Measurements from ENCODE around the gene HIF1A. TPM values are rescaled to one million over a fixed set of nuclear protein-coding genes. Genes with fewer than 3 reads are reported as not detected.

HIF1A gene
- total and polyA plus RNA-seq, 10 of the 15 experiments (the other 5 are each of a cell fraction or from before 2014, with no cell fraction given), result 18.3 to 97.0 (median 75.3) TPM

DNA sequence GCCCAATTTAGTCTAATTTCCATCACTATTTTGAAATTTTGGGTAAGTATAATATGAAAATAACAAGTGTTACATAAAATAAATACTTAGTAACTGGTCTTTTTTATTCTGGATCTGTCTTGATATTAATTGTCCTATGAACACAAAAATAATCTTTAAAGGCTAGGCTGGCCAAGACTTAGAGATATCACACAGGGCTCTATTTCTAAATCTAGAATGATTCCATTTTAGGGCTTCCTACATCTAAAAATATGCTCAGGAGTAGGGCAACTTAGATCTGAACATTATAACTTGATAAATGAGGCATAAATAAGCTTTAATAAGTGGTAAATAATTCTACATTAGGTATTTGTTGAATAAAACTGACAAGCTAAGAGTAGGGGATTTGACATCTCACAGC is 43.8 kb downstream of the HIF1A start:
- CTCF ChIA-PET, result interaction anchor here (0.8 to 2.0 kb wide), 7 partner anchors 9 to 264 kb away, joined by 3 to 13 read pairs (median 3); no protein-coding TSS in a partner anchor
- H3K79me2 ChIP-seq (ENCODE audit: control insufficient read depth, insufficient read depth, low read length), result peaks cover 69% of the 10 kb centered on the region
- TSS peak; percentile 22 for BruUV-seq (replicated peaks)
- TF ChIP-seq, protein P1, sequence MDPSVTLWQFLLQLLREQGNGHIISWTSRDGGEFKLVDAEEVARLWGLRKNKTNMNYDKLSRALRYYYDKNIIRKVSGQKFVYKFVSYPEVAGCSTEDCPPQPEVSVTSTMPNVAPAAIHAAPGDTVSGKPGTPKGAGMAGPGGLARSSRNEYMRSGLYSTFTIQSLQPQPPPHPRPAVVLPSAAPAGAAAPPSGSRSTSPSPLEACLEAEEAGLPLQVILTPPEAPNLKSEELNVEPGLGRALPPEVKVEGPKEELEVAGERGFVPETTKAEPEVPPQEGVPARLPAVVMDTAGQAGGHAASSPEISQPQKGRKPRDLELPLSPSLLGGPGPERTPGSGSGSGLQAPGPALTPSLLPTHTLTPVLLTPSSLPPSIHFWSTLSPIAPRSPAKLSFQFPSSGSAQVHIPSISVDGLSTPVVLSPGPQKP (IDR thresholded peaks at IDR 0.05; ENCODE audit: low read depth, low read length), result no peak
- TF ChIP-seq, protein P2, sequence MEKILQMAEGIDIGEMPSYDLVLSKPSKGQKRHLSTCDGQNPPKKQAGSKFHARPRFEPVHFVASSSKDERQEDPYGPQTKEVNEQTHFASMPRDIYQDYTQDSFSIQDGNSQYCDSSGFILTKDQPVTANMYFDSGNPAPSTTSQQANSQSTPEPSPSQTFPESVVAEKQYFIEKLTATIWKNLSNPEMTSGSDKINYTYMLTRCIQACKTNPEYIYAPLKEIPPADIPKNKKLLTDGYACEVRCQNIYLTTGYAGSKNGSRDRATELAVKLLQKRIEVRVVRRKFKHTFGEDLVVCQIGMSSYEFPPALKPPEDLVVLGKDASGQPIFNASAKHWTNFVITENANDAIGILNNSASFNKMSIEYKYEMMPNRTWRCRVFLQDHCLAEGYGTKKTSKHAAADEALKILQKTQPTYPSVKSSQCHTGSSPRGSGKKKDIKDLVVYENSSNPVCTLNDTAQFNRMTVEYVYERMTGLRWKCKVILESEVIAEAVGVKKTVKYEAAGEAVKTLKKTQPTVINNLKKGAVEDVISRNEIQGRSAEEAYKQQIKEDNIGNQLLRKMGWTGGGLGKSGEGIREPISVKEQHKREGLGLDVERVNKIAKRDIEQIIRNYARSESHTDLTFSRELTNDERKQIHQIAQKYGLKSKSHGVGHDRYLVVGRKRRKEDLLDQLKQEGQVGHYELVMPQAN (conservative IDR thresholded peaks at IDR 0.05), result no peak
- TF ChIP-seq, protein P3, sequence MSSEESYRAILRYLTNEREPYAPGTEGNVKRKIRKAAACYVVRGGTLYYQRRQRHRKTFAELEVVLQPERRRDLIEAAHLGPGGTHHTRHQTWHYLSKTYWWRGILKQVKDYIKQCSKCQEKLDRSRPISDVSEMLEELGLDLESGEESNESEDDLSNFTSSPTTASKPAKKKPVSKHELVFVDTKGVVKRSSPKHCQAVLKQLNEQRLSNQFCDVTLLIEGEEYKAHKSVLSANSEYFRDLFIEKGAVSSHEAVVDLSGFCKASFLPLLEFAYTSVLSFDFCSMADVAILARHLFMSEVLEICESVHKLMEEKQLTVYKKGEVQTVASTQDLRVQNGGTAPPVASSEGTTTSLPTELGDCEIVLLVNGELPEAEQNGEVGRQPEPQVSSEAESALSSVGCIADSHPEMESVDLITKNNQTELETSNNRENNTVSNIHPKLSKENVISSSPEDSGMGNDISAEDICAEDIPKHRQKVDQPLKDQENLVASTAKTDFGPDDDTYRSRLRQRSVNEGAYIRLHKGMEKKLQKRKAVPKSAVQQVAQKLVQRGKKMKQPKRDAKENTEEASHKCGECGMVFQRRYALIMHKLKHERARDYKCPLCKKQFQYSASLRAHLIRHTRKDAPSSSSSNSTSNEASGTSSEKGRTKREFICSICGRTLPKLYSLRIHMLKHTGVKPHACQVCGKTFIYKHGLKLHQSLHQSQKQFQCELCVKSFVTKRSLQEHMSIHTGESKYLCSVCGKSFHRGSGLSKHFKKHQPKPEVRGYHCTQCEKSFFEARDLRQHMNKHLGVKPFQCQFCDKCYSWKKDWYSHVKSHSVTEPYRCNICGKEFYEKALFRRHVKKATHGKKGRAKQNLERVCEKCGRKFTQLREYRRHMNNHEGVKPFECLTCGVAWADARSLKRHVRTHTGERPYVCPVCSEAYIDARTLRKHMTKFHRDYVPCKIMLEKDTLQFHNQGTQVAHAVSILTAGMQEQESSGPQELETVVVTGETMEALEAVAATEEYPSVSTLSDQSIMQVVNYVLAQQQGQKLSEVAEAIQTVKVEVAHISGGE (CRISPR knock-in tag; IDR thresholded peaks at IDR 0.05), result no peak
- TF ChIP-seq RELA (IDR thresholded peaks at IDR 0.05; ENCODE audit: borderline replicate concordance, partially characterized antibody) (no peak), ZNF207 (IDR thresholded peaks at IDR 0.05; ENCODE audit: borderline replicate concordance) (no peak), NRF1 (conservative IDR thresholded peaks at IDR 0.05; ENCODE audit: low read depth, low read length) (no peak), MYB (IDR thresholded peaks at IDR 0.05; ENCODE audit: borderline replicate concordance, low read depth, low read length) (no peak), CBX5 (IDR thresholded peaks at IDR 0.05; ENCODE audit: low read depth) (no peak), FOXM1 (IDR thresholded peaks at IDR 0.05; ENCODE audit: low read depth, low read length) (no peak), WRNIP1 (IDR thresholded peaks at IDR 0.05; ENCODE audit: borderline replicate concordance, low read depth, low read length) (no peak), ZNF217 (IDR thresholded peaks at IDR 0.05) (no peak)
- TF ChIP-seq, protein P4, sequence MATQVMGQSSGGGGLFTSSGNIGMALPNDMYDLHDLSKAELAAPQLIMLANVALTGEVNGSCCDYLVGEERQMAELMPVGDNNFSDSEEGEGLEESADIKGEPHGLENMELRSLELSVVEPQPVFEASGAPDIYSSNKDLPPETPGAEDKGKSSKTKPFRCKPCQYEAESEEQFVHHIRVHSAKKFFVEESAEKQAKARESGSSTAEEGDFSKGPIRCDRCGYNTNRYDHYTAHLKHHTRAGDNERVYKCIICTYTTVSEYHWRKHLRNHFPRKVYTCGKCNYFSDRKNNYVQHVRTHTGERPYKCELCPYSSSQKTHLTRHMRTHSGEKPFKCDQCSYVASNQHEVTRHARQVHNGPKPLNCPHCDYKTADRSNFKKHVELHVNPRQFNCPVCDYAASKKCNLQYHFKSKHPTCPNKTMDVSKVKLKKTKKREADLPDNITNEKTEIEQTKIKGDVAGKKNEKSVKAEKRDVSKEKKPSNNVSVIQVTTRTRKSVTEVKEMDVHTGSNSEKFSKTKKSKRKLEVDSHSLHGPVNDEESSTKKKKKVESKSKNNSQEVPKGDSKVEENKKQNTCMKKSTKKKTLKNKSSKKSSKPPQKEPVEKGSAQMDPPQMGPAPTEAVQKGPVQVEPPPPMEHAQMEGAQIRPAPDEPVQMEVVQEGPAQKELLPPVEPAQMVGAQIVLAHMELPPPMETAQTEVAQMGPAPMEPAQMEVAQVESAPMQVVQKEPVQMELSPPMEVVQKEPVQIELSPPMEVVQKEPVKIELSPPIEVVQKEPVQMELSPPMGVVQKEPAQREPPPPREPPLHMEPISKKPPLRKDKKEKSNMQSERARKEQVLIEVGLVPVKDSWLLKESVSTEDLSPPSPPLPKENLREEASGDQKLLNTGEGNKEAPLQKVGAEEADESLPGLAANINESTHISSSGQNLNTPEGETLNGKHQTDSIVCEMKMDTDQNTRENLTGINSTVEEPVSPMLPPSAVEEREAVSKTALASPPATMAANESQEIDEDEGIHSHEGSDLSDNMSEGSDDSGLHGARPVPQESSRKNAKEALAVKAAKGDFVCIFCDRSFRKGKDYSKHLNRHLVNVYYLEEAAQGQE (IDR thresholded peaks at IDR 0.05; ENCODE audit: low read depth, low read length), result no peak
- TF ChIP-seq, protein P5, sequence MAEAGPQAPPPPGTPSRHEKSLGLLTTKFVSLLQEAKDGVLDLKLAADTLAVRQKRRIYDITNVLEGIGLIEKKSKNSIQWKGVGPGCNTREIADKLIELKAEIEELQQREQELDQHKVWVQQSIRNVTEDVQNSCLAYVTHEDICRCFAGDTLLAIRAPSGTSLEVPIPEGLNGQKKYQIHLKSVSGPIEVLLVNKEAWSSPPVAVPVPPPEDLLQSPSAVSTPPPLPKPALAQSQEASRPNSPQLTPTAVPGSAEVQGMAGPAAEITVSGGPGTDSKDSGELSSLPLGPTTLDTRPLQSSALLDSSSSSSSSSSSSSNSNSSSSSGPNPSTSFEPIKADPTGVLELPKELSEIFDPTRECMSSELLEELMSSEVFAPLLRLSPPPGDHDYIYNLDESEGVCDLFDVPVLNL (IDR thresholded peaks at IDR 0.05; ENCODE audit: low read depth, low read length), result no peak

More for the DNA sequence above, 43.8 kb downstream of the HIF1A start:
- POLR2A ChIA-PET, result interaction anchor here (0.5 to 1.9 kb wide), 5 partner anchors 10 to 141 kb away, joined by 3 to 10 read pairs (median 5); no protein-coding TSS in a partner anchor
- H4K20me1 ChIP-seq (ENCODE audit: control insufficient read depth, insufficient read depth), result no peaks in the 10 kb centered on the region
- H3K4me1 ChIP-seq (ENCODE audit: control insufficient read depth, insufficient read depth, low read length), result no peaks in the 10 kb centered on the region
- H3K4me2 ChIP-seq (ENCODE audit: control insufficient read depth, insufficient read depth), result no peak overlapping the region
- RAD21 ChIA-PET (ENCODE audit: unreplicated experiment), result interaction anchor here (1.1 to 2.5 kb wide), 4 partner anchors 10 to 99 kb away, joined by 4 to 17 read pairs (median 10); no protein-coding TSS in a partner anchor
- no peak overlapping the region for H2AFZ ChIP-seq (ENCODE audit: control insufficient read depth, low read depth, low read length)
- peaks cover 6 to 47% of the 10 kb centered on the region in 2 experiments for H3K36me3 ChIP-seq (ENCODE audit: control insufficient read depth in 2 of 2, insufficient read depth in 2 of 2, low read length in 1 of 2)
- SMC1A ChIA-PET (ENCODE audit: uncharacterized antibody, unreplicated experiment), result interaction anchor here (0.8 to 3.3 kb wide), 11 partner anchors 9 to 263 kb away, joined by 3 to 26 read pairs (median 3); no protein-coding TSS in a partner anchor
- H3K27ac ChIP-seq (ENCODE audit: control insufficient read depth, insufficient read depth), result no peak overlapping the region
- intact Hi-C loops (cut with micrococcal nuclease; ENCODE audit: unreplicated experiment), result no loop called here
- no peaks in the 10 kb centered on the region for H3K27me3 ChIP-seq (replicated peaks in 1 of 2; ENCODE audit: control insufficient read depth in 2 of 2, insufficient read depth in 2 of 2, low read length in 1 of 2)
- no peak overlapping the region for H3K9ac ChIP-seq (ENCODE audit: control insufficient read depth, insufficient read depth, low read length)
- FAIRE-seq, result no peak
- ATAC-seq, result no peak
- H3K4me3 ChIP-seq, result no peak overlapping the region
- DNase-seq (ENCODE audit: low read depth, low spot score), result no peak
- H3K9me3 ChIP-seq (replicated peaks; ENCODE audit: control insufficient read depth, insufficient read depth, low read length), result no peaks in the 10 kb centered on the region
- in situ Hi-C loops (cut with MboI), result no loop called here

Measured in GM12878 (cell line).